IPS DF 6.9 (cell line): ENCODE results near the gene TBC1D3D.
"Not testable (repeated sequence)": the region's sequence is repeated elsewhere in the genome, so short reads cannot be mapped to it uniquely, and the experiment has no call there.

ENCODE experiments used
- DNase-seq: peaks from one replicate; pipeline ENCODE4 v3.0.0-alpha.2; 2013; ENCODE audit warnings: low read depth, low spot score
- H3K27ac ChIP-seq: one replicate; pipeline ENCODE4 v1.5.1; 2013; ENCODE audit warnings: low read length, control low read depth
- H3K27me3 ChIP-seq: 2 replicates; pipeline ENCODE4 v1.6.1; 2013; ENCODE audit warnings: mild to moderate bottlenecking, low read length; ENCODE audit not compliant: control insufficient read depth, insufficient read depth
- H3K36me3 ChIP-seq: 2 replicates; pipeline ENCODE4 v1.6.1; 2013; ENCODE audit warnings: low read length; ENCODE audit not compliant: control insufficient read depth, insufficient read depth
- H3K4me1 ChIP-seq: 2 replicates; pipeline ENCODE4 v1.6.1; 2013; ENCODE audit warnings: low read length; ENCODE audit not compliant: control insufficient read depth, insufficient read depth
- H3K4me3 ChIP-seq: 2 replicates; pipeline ENCODE4 v1.5.1; 2013; ENCODE audit warnings: mild to moderate bottlenecking, low read length
- H3K9me3 ChIP-seq: 2 replicates; pipeline ENCODE4 v1.6.1; 2013; ENCODE audit warnings: low read length, inconsistent platforms; ENCODE audit not compliant: control insufficient read depth, insufficient read depth
- WGBS: extraction: QIAGEN DNeasy Blood & Tissue Kit; methylation state at CpG from one replicate; pipeline ENCODE4 v1.1.7; 2013; ENCODE audit warnings: mixed read lengths, missing lambda C conversion rate; ENCODE audit not compliant: insufficient read length, insufficient coverage; 5-methylcytosine and 5-hydroxymethylcytosine counted together

Gene TBC1D3D

DNA sequence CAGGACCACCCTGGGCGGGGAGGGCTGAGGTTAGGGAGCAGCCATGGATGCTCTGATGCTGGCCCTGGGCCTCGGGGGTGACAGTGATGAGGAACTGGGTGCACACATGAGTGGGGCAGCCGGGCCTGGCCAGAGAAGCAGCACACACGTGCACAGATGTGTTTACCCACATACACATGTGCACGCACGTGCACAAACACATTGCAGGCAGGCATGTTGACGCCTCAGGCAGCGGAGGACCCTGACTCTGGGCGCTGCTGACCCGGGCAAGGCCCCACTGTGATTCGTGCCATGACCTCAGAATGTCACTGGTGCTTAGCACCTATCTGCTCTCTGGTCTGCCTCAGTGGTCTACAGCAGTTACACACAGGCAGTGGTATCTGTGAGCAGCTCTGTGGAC, at the start of gene TBC1D3D:
Gene TBC1D3D, plus strand, starts transcription at position 301 of the 400 bp plus-strand sequence. CDS start 1,585 bp downstream, outside the sequence.
- not testable (repeated sequence) for H3K27me3 ChIP-seq, H3K4me3 ChIP-seq, H3K4me1 ChIP-seq, H3K27ac ChIP-seq, DNase-seq, H3K9me3 ChIP-seq, H3K36me3 ChIP-seq
- no CpG with 5 or more reads among the region's 11 CpGs for WGBS

DNA sequence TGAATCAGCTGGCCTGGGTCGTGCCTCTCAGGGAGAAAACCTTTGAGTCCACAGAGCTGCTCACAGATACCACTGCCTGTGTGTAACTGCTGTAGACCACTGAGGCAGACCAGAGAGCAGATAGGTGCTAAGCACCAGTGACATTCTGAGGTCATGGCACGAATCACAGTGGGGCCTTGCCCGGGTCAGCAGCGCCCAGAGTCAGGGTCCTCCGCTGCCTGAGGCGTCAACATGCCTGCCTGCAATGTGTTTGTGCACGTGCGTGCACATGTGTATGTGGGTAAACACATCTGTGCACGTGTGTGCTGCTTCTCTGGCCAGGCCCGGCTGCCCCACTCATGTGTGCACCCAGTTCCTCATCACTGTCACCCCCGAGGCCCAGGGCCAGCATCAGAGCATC, 14.8 kb upstream of the TBC1D3D start, which contains the start of gene TBC1D3L:
Gene TBC1D3L, minus strand, starts transcription at position 101 of the 400 bp plus-strand sequence. CDS start 1,540 bp downstream, outside the sequence.
- not testable (repeated sequence) for DNase-seq, H3K27me3 ChIP-seq, H3K4me3 ChIP-seq, H3K9me3 ChIP-seq, H3K27ac ChIP-seq, H3K4me1 ChIP-seq, H3K36me3 ChIP-seq
- WGBS = no CpG with 5 or more reads among the region's 11 CpGs
